Stimulated activated CD4-positive, alpha-beta T cell treated with anti-CD3 and anti-CD28 coated beads, Interleukin-12 subunit alpha, Interleukin-12 subunit beta, amount 100 ng/mL, for 4 hours (primary cell): ENCODE data around the gene WARS2.
"Not testable (repeated sequence)": the region's sequence is repeated elsewhere in the genome, so short reads cannot be mapped to it uniquely, and the experiment has no call there.

ENCODE experiments used
- DNase-seq: peaks from one replicate; pipeline ENCODE4 v3.0.0-alpha.2; 2020

The WARS2 gene

DNA sequence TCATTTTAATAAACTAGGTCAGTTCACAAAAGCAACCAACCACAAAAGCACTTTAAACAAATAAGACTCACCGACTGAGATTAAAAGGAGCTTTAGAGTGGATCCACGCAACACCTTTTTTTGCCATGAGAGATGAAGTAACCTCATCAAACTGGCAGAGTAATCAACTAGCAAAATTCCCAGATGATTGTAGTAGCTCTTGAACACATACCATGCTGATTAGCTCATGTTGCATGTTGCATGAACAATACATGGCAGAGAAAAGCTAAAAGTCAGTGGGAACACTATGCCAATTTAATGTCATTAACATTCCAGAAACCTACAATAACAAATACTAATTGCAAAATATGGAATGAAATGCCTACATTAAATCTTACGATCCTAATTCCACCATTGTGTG lies 4.1 kb downstream of the WARS2 start:
- DNase-seq, result no peak

DNA sequence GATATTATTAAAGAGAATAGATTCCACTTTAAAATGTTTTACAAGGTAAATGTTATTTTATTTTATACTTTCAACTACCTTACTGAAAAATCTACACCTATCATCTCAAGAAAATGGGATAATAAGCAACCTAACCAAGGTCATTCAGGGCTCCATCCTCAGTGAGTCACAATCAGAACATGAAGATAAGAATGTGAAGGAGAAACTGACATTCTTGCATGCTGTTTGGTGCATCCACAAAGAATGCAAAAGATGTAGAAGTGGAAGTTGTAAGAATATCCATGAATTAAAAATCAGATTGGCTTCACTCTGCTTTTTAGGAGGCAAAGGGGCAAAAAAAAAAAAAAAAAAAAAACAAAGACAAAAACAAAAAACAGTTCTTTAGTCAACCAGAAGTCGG lies 6.5 kb downstream of the WARS2 start:
- no peak for DNase-seq

DNA sequence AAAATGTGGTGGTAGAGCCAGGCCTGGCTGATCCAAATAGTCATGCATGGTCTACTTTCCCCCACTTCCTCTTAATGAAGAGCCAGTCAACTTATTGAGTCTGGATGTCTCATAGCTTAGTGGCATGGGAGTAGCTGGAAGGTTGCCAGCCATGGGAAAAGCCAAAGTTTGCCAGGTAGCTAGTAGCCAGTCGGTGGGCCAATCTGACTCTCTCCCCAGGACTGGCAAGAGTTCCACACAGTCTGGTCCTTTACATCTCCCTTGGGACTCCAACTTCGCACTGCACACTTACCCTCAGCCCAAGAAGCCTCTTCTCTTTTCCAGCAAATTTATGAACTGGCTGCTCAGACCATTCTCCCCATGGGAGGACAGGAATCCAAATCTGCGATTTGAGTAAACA lies 8.3 kb downstream of the WARS2 start:
- DNase-seq, result no peak

DNA sequence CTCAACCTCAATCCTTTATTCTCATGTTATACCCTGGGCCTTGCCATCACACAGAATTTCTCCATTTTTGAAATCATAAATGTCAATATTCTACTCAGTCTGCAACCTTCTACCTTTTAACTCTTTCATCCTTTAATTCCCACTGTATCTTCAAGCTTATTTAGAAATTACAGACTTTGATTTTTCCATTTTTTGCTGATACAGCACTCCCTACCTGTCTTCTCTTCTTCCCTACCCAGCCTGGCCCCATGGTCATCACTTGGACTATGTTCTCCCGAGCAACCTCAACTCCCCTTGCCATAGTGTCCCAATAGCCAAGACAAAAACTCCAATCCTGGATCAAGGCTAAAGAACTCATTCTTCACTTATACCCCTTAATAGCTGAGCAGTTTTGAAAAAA lies 14.6 kb downstream of the WARS2 start:
- DNase-seq, result no peak

DNA sequence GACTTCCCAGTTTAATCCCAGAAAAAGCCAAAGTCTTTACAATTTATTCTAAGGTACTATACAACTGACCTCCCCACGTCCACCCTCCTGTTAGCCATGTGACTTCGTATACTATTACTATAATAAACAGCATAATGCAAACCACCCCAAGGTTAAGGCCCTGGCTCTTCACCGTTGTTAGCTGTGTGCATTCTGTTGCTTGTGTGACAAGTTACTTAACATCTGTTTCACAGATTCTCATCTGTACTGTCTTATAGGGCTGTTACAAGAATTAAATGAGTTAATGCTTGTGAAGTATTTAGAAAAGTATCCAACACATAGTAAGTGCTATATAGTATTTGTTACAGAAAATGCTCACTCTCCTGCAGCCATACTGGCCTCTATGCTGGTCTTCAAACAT lies 15.7 kb downstream of the WARS2 start:
- DNase-seq, result no peak

DNA sequence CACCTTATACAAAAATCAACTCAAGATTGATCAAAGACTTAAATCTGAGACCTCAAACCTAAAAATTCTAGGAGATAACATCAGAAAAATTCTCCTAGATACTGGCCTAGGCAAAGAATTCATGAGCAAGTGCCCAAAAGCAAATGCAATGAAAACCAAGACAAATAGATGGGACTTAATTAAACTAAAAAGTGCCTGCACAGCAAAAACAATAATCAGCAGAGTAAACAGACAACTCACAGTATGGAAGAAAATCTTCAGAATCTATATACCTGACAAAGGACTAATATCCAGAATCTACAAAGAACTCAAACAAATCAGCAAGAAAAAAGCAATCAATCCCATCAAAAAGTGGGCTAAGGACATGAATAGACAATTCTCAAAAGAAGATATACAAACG lies 18.6 kb downstream of the WARS2 start:
- not testable (repeated sequence) for DNase-seq

DNA sequence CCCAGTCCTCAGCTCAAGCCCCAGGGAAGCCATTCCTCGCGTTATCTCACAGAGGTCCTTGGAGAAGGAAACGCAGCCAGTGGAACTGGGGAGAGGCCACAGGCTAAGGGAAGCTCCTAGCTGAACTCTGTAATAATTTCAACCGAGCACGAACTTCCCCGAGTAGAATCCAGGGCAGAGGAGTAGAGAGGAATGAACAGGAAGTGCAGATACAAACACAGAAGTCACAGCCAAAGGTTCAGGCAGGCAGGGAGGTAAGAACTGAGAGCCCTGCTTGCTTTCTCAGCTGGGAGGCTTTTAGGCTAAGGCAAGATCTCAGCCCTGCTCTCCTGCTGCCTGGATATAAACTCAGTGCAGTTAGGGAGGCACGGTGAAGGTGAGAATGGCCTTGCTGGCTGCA lies 23.7 kb downstream of the WARS2 start:
- DNase-seq, result no peak

DNA sequence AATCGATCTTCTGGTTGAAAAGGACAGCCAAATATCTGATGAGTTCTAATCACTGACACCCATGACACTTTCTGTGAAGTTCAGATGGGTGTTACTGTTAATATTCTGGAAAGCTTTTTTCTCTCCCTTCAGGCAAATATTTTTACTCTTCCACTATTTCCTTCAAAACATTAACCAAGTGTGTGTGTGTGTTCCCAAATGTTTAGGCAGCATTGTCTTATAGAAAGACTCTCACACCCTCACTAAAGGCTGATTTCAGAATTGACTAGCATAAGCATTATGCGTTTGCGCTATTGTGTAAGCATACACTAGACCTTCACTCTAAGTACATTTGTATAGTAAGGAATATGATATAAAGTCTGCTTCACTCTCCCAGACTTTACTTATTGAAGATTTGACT lies 24.7 kb downstream of the WARS2 start:
- no peak for DNase-seq

DNA sequence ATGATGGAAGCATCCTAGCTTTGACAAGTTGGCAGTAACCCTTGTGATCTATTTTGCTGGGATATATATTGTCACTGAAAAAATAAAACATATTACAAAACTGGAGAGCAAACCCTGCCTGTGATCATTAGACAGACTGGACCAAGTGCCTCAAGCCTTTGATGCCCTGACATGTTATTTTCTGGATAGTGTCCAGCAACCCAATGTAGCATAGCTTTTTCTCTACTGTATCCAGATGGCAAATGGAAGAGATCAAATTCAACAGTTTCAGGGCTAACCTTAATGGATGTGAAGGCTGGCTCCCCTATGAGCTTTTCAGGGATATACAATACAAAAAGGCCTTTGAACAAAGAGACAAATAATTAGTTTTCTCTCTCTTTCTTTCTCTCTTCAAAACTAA lies 25.1 kb downstream of the WARS2 start:
- DNase-seq, result no peak

DNA sequence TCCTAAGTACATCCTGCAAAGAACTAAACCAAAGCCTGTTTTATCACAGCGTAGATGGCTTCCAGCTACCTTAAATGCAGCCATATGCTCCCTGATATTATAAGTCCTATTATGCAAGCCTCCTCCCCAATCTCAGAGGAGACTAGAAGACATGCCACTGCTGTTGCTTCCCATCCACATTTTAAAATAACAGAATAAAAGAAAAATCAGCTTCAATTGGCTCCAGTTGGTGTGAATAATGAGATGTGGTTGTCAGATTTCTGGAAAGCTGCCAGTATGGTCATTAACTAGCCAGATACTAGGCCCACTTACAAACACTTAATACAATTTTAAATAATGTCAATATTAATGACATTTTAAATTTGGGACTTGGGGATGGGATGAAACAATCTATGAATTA lies 25.7 kb downstream of the WARS2 start:
- no peak for DNase-seq

DNA sequence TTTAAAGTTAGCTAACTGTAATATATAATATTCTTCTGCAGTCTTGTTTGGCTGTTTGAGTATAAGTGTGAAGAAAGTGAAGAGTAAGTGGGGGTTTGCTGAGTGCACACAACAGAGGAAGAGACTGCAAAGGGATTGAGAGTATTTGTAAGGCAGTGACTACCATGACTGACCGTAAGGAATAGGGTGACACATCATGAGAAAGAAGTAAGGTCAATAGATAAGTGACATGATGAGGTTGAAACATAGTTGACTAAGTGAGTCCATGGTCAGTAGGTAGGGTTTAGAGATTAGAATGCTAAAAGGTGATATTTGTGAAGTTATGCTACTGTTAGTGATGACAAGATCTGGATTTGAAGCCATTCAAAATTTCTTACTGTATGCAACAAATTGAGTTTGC lies 27.7 kb downstream of the WARS2 start:
- no peak for DNase-seq

DNA sequence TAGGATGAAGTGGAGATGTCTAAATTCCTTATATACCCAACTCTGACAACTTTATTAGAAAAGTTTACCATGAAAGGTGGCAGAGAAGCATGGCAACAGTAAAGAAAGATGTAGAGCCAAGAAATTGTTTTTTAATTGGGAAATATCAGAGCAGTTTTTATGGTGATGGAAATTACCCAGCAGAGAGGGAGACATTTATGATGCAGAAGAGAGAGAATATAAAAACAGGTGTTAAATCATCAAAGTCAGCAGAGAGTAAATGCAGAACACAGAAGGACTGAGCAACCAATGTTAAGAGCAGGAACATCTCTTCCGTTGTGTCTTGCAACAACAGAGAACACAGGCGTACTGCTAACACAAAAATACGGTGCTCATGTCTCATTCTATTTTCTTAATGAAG lies 28.2 kb downstream of the WARS2 start:
- DNase-seq, result no peak

DNA sequence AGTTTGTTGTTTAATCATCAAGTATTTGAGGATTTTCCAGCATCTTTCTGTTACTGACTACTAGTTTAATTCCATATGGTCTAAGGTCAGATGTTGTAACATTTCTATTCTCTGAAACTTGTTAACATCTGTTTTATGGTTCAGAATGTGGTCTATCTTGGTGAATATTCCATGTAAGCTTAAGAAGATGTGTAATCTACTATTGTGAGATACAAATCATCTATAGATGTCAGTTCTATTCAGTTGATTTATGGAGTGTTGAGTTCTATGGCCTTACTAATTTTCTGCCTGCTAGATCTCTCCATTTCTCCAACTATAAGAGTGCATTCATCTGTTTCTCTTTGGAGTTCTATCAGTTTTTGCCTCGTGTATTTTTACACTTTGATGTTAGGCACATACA lies 31.5 kb downstream of the WARS2 start:
- DNase-seq, result no peak

DNA sequence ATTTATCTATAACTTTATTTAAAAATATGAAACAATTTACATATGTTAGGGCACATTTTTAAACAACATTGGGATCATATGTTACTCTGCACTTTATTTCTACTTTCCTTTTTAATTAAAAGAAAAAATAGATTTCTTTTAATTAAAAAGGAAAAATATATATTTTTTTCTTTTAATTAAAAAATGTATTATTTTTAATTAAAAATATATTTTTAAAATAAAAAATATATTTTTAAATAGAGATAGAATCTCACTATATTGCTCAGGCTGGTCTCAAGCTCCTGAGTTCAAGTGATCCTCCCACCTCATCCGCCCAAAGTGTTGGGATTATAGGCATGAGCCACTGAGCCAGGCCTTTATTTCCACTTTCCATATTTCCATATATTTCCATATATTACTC lies 36.7 kb downstream of the WARS2 start:
- DNase-seq, result no peak

DNA sequence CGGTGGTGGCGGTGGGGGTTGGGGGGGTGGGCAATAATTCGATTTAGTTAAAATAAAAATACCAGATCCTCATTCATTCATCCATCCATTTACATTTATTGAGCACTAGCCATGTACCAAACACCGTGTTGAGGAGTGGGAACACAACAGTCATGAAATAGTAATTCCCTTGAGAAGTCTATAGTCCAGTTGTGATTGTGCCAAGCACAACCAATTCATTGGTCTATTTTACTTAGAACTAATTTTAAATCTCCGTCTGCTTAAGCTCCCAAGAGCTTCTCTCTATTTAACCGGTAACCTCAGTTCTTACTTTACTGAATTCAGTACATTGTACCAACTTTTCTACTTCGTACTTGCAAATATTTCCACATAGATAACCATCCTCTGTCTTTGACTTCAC lies 38.4 kb downstream of the WARS2 start:
- no peak for DNase-seq

DNA sequence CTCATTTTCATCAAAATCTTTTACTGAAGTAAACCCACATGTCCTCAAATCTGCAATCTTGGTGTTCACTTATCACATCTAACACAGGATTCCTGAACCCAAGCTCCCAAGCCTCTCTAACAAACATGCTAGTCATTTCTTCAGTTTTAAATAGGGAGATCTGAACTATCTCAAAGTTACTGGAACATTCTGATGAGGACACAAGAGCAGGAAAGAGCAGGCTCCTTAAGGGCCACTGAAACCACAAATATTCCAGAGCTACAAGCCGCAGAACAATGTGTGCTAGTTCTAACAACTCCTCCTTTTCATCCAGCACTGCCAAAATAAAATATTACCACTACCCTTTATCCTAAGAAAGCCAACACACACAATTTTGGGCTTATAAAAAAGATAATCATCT lies 38.9 kb downstream of the WARS2 start:
- DNase-seq, result no peak

DNA sequence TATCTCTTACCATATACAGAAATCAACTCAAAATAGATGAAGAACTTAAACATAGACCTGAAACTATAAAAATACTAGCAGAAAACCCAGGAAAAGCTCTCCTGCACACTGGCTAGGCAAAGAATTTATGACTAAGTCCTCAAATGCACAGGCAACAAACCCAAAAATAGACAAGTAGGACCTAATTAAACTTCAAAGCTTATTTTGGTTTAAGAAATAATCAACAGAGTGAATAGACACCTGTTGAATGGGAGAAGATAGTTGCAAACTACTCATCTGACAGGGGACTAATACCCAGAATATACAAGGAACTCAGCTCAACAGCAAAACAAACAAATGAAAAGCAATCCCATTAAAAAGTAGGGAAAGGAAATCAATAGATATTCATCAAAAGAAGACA lies 40.7 kb downstream of the WARS2 start:
- DNase-seq, result no peak

DNA sequence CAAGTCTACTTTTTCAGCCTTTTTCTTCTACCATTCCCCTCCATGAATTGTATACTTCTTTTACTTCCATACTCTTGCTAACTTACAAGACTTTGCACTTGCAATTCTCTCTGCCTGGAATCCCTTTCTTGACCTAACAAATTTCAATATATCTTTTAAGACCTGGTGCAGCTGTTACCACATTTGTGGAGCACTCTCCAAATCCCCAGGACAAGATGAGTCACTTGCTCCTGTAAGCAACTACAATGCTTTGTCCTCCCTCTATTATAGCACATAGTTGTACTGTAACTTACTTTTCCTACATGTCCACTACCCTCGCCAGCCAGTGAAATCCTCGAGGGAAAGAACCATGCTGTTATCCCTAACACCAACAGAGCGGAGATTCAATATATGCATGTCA lies 43.1 kb downstream of the WARS2 start:
- DNase-seq, result no peak

DNA sequence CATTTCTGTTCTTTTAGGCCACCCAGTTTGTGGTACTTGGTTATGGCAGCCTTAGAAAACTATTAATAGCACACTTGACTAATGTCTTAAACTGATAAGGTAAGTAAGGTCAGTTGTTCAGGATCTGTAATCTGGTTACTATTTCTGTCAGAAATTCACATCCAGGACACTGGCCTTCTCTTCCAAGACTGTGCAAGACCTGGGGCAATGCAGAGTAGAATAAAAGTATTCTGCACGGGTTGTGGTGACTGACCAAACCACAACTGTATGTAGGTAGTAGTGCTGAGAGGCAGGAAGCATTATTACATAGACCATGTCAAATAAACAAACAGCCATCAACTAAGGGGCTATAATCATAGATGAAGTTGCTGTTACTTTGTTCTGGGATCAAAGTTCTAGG lies 46.7 kb downstream of the WARS2 start:
- DNase-seq, result no peak

DNA sequence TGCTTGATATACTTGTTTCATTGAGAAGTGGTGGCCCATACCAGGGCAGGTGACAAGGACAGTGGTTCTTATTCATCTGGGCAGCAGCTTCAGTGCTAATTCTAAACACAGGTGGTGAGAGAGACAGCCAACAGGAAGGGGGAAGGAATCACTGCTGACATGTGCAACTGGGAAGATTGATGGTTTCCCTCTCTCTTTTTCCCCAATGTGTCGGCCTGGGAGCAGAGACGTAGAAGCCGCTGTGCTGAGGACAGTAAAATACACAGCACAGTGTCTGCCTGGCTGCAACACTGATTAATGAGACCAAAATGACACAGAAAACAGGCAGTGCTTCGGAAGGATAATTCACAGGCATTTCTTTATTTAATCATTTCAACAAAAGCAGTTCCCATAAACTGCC lies 48.8 kb downstream of the WARS2 start:
- no peak for DNase-seq

DNA sequence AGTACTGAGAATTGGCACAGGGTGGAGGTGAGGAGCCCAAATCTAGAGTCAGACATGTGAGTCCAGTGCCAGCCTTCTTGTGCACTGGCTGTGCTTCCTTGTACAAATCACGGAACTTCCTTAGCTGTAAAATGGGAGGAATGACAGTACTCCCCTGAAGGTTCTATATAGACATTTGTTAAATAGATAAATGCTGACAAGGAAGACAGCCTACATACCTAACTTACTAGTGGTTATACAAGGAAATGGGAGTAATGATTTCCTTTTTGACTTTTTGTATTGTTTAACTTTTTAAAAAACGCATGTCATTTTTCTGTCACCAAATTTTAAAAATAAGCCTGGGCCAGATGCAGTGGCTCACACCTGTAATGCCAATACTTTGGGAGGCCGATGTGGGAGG lies 50.2 kb downstream of the WARS2 start:
- DNase-seq, result no peak

DNA sequence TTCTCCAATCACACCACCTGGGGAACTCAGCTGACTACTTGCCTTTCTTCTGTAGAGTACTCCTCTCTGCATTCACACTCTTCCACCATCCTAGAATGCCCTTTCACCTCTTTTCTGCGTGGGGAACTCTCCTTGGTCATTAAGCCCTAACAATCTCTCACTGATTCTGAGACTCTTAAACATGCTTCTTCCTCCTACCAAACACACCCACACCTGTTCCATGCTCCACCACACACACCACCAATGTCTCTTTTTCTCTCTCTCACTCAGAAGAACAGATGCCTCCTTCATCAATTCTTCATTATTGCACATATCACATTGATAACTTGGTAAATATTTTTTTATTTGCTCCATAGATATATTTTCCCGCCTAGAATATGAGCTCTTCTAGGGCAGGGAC lies 53.6 kb downstream of the WARS2 start:
- DNase-seq, result no peak

DNA sequence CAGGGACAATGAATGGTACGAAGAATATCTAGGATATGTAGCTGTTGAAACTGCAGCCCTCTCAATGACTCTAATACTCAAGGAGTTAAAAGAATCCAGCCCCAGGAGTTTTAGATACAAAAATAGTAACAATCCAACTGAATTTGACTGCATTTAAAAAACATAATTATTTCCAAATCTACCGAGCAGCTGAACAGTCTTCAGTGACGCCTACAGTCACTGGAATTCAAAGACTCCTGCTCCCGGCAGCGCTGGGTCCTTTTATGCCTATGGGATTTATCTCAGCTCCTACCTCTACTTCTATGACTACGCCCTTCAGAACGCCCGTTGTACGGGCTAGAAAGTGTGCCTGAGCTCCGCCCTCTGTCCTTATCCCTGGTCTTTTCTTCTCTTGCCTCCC lies 55.7 kb downstream of the WARS2 start:
- no peak for DNase-seq

DNA sequence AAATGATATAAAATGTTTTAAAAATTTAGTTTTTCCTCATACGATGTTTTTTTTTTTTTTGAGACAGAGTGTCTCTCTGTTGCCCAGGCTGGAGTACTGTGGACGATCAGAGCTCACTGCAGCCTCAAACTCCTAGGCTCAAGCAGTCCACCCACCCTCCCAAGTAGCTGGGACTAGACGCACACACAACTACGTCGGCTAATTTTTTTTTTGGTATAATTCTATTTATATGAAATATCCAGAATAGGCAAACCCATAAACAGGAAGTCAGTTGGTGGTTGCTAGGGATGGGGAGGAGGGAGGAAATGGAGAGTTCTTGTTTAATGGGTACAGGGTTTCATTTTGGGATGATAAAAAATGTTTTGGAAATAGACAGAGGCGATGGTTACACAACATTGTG lies 56.5 kb downstream of the WARS2 start:
- DNase-seq, result no peak

DNA sequence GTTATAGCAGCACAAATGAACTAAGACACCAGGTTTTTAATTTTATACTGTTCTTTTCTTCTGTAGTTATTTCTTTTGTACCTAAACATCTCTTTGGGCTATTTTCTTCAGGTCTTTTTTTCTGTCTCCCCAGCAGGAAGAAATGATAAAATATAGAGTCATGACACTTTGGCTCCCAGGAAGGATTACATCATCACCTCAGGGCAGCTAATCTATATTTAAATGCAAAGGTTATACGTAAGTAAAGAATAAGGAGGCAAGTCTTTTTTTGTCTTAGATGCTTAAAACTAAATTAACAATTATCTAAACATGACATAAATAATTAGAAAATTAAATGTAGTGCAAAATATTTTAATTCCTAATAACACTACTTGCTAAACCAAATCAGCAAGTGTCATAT lies 57.0 kb downstream of the WARS2 start:
- no peak for DNase-seq

DNA sequence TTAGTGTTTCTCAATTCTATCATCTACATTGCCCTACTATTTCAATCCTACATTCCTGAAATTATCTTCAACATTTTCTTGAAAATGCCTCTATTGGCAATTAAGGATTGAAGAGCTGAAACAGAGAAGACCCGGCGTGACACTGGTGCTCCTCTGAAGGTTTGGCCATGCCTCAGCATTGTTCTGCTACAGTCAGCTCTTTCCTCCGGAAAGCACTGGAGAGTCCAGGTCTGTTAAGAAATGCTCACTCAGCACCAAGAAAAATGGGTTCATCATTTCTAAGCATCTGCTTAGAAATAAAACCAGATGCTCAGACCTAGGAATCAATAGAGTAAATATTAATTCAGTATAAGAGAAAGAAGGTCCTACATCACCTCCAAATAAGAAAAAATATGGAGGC lies 58.8 kb downstream of the WARS2 start:
- no peak for DNase-seq

DNA sequence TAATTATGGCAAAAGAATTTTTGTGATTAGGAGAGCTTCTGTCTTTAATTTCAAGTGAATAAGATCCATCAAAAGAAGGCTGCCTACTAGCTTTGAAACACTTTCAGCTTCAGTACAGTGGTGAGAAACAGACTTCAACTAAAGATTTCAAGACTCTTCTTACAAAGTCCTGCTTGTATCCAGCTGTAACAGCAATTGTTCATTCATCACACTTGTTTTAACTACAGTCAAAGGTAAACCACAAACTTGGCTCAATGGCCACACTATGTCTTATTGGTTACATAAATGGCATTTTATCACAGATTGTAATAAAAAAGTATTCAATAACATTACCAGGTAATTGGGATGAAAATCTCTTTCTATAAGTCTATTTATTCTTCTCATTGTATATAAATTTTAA lies 59.2 kb downstream of the WARS2 start:
- no peak for DNase-seq
